Central memory CD8-positive, alpha-beta T cell (primary cell): ENCODE measurements around the gene AURKAIP1.

Experiments
- ATAC-seq: fragments of 150-1000 bp; cut with Tn5 transposase; replicated peaks from 2 replicates; pipeline ENCODE4 v1.10.0; 2022; ENCODE audit warnings: mild to moderate bottlenecking, moderate FRiP score, moderate number of reproducible peaks; ENCODE audit not compliant: poor library complexity, severe bottlenecking; ENCODE audit errors: extremely low read depth
- DNase-seq, 2 donors: peaks; one replicate each; pipeline ENCODE4 v3.0.0; 2021; ENCODE audit warnings: low spot score in 2 of 2
- H3K27ac Mint-ChIP-seq: one replicate; pipeline ENCODE4 v1.8.0; 2022; ENCODE audit warnings: low read depth, mild to moderate bottlenecking, moderate library complexity, mixed read lengths
- H3K27me3 Mint-ChIP-seq: one replicate; pipeline ENCODE4 v1.8.0; 2022; ENCODE audit warnings: mixed read lengths
- H3K36me3 Mint-ChIP-seq: one replicate; pipeline ENCODE4 v1.8.0; 2022; ENCODE audit warnings: mild to moderate bottlenecking, moderate library complexity, mixed read lengths; ENCODE audit not compliant: insufficient read depth
- H3K4me1 Mint-ChIP-seq: one replicate; pipeline ENCODE4 v1.8.0; 2022; ENCODE audit warnings: mixed read lengths
- H3K4me3 Mint-ChIP-seq: one replicate; pipeline ENCODE4 v1.8.0; 2022; ENCODE audit warnings: mild to moderate bottlenecking, moderate library complexity, mixed read lengths
- H3K9me3 Mint-ChIP-seq: one replicate; pipeline ENCODE4 v1.8.0; 2022; ENCODE audit warnings: mixed read lengths

The AURKAIP1 gene

DNA sequence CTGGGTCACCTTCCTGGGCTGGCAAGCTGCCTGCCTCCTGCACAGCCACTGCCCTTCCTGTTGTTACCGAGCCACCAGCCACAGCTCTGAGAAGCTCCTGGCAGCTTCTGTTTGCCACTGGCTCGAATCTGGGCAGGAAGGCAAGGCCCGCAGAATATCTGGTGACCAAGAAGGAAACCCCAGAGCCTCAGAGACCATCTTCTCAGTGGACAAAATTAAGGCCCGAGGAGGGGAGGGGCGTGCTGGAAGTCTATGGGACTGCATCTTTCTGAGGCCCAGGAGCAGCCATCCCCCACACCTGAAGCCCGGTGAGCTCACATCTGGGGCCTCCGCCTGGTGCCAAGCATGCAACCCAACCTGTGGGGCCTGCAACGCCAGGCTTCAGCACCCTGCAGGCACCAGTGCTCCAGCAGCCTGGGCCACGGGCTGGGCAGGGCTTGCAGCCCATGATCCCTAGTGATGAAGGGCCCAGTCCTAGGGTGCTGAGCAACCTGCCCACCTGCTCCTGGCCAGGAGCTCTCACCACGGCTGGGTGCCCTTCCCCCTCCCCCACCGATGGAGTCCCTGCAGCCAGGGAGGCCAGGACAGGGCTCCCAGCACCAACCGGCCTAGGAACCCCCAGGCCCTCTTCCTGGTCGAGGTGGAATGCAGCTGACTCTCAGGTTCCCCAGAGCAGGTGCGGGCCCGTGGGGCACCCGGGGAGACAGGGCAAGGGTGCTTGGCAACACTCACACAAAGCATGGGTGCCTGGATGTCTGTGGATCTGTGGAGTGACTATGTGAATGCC lies 49.5 kb downstream of the AURKAIP1 start:
- Mint-ChIP-seq H3K36me3 (peaks cover 13% of the 10 kb centered on the region), H3K4me1 (peaks cover 31% of the 10 kb centered on the region), H3K9me3 (no peaks in the 10 kb centered on the region), H3K27ac (peak overlapping the region; percentile 89), H3K27me3 (no peaks in the 10 kb centered on the region), H3K4me3 (peak overlapping the region; percentile 84)
- DNase-seq (no peak), ATAC-seq (no peak)

DNA sequence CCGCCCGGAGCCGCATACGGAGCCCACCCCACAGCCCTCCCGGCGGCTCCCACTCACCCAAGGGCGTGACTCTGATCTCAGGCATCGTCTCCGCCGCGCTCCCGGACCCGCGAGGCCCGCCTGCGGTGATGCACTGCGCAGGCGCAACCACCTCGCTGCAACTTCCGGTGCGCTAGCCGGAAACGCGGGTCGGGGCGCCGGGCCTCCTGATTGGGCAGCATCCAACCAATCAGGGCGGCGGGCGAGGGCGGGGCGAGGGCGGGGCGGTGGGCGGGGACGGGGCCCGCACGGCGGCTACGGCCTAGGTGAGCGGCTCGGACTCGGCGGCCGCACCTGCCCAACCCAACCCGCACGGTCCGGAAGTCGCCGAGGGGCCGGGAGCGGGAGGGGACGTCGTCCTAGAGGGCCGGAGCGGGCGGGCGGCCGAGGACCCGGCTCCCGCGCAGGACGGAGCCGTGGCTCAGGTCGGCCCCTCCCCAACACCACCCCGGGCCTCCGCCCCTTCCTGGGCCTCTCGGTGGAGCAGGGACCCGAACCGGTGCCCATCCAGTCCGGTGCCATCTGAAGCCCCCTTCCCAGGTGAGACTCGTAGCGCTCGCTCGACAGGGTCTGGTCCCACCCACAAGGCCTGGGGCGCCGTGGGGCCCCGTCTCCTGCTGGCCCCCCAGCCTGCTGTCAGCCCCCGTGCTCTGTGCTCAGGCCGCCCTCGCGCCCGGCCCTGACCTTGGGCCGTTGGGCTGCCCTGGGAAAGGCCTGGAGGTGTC lies 50.3 kb downstream of the AURKAIP1 start, which contains the start of the genes CPTP and INTS11:
Gene CPTP (plus strand): TSS at position 279 of the 764 bp plus-strand sequence. CDS start 2,109 bp downstream, outside the sequence.
Gene INTS11 (minus strand): TSS at position 137 of the 764 bp plus-strand sequence. CDS start 52 bp downstream, at position 85.
- no peaks in the 10 kb centered on the region for H3K9me3 Mint-ChIP-seq
- DNase-seq (peak; percentile 90 to 91), ATAC-seq (peak; percentile 90)
- H3K4me1 Mint-ChIP-seq = peaks cover 36% of the 10 kb centered on the region
- H3K27ac Mint-ChIP-seq = peak within 1 kb of the TSS; percentile 89
- no peaks in the 10 kb centered on the region for H3K27me3 Mint-ChIP-seq
- H3K36me3 Mint-ChIP-seq = peaks cover 13% of the 10 kb centered on the region
- peak within 1 kb of the TSS; percentile 84 for H3K4me3 Mint-ChIP-seq

DNA sequence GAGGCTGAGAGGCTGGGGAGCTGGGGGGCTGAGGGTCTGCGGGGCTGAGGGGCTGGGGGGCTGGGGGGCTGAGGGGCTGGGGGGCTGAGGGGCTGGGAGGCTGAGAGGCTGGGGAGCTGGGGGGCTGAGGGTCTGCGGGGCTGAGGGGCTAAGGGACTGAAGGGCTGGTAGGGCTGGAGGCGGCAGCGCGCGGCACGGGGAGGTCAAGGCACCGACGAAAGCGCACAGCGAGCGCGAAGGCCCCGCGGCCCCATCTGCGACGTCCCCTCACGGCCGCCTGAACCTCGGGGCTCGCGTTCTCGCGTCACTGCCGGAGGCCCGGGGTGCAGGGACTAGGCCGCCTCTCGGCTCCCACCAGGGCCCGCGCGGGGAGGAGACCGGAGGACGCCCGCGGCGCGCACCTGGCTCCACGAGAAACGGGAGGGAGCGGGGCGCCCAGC lies 50.9 kb downstream of the AURKAIP1 start:
- Mint-ChIP-seq H3K4me1 (peaks cover 36% of the 10 kb centered on the region), H3K36me3 (peaks cover 18% of the 10 kb centered on the region), H3K27ac (peak overlapping the region; percentile 89), H3K9me3 (no peaks in the 10 kb centered on the region), H3K4me3 (peak overlapping the region; percentile 84), H3K27me3 (no peaks in the 10 kb centered on the region)
- no peak for DNase-seq
- peak; percentile 41 for ATAC-seq
